A549 (cell line): ENCODE results near the gene TRAPPC2L. TPM values are rescaled to one million over a fixed set of nuclear protein-coding genes. Genes with fewer than 3 reads are reported as not detected.

Experiments used
- ATAC-seq, 2 experiments: fragments of 200-7000 bp in 1 of 2; fragments of >200 bp in 1 of 2; cut with Nextera tagmentation in 1 of 2; cut with Tn5 transposase in 1 of 2; 3 replicates each; pipeline versions ENCODE4 v1.8.0 to v1.9.1; 2018 to 2020; ENCODE audit warnings: mild to moderate bottlenecking in 1 of 2, moderate library complexity in 1 of 2
- CTCF ChIA-PET: fragments of 300-600 bp; sonication (Branson Sonifier 250); formaldehyde crosslinking; extraction: SDS; loops from one replicate; lab custom pipeline; 2021; ENCODE audit warnings: antibody characterized with exemption, inconsistent platforms; lab: Yijun Ruan, JAX
- POLR2A ChIA-PET: fragments of 350-600 bp; formaldehyde crosslinking; extraction: SDS; loops from one replicate; lab custom pipeline; 2021; ENCODE audit warnings: antibody characterized with exemption, inconsistent platforms; lab: Yijun Ruan, JAX
- DNase-seq, 2 experiments: peaks; one replicate each; pipeline versions ENCODE4 v3.0.0 to v3.0.0-alpha.2; 2011 to 2016; ENCODE audit warnings: low read depth in 1 of 2, low spot score in 1 of 2
- FAIRE-seq: peaks from 2 replicates; lab custom pipeline; 2011; peaks lifted over from hg19 to GRCh38; lab: Jason Lieb, UNC
- H3K27ac ChIP-seq, 2 experiments: fragments of >200 bp; sonication (Bioruptor Twin); formaldehyde crosslinking; 3 replicates each; pipeline ENCODE4 v1.5.1; 2016 to 2017
- H3K4me1 ChIP-seq: fragments of >200 bp; sonication (Bioruptor Twin); formaldehyde crosslinking; 3 replicates; pipeline ENCODE4 v1.6.1; 2016
- H3K4me2 ChIP-seq: fragments of >200 bp; sonication (Bioruptor Twin); formaldehyde crosslinking; 3 replicates; pipeline ENCODE4 v1.6.1; 2016
- H3K4me3 ChIP-seq: fragments of >200 bp; sonication (Bioruptor Twin); formaldehyde crosslinking; 3 replicates; pipeline ENCODE4 v1.5.1; 2016
- H3K9me3 ChIP-seq: fragments of >200 bp; sonication (Bioruptor Twin); formaldehyde crosslinking; 3 replicates; pipeline ENCODE4 v1.6.1; 2016
- ATOH8 ChIP-seq: fragments of 250-450 bp; sonication (Bioruptor Pico); IDR thresholded peaks from 2 replicates; pipeline ENCODE4 v1.5.0; 2020; ENCODE audit warnings: low read depth, mild to moderate bottlenecking, moderate library complexity
- BHLHE40 ChIP-seq: IDR thresholded peaks from 2 replicates; pipeline ENCODE4 v1.6.1; 2012; ENCODE audit warnings: low read depth, low read length, inconsistent platforms
- CBX8 ChIP-seq: fragments of 200-600 bp; sonication (generic); IDR thresholded peaks from 2 replicates; pipeline ENCODE4 v1.6.1; 2016
- CEBPB ChIP-seq, 2 experiments: fragments of >200 bp in 1 of 2; sonication (Bioruptor Twin) in 1 of 2; formaldehyde crosslinking in 1 of 2; IDR thresholded peaks; 2 replicates each; pipeline ENCODE4 v1.6.1; 2012 to 2016
- CTCF ChIP-seq: fragments of >200 bp; sonication (Bioruptor Twin); formaldehyde crosslinking; IDR thresholded peaks from 3 replicates; pipeline ENCODE4 v1.5.1; 2016
- EHMT2 ChIP-seq: fragments of 200-600 bp; sonication (generic); IDR thresholded peaks from 2 replicates; pipeline ENCODE4 v1.6.1; 2016; ENCODE audit warnings: antibody characterized with exemption, low read depth, mild to moderate bottlenecking, moderate library complexity
- ELK1 ChIP-seq: fragments of 150-350 bp; IDR thresholded peaks from 2 replicates; pipeline ENCODE4 v1.6.1; 2014; ENCODE audit warnings: low read depth, mild to moderate bottlenecking, low read length
- EP300 ChIP-seq, 2 experiments: fragments of >200 bp; sonication (Bioruptor Twin); formaldehyde crosslinking; IDR thresholded peaks; 2 replicates in 1 of 2; 3 replicates in 1 of 2; pipeline ENCODE4 v1.6.1; 2016 to 2017
- ESRRA ChIP-seq: fragments of 150-350 bp; IDR thresholded peaks from 2 replicates; pipeline ENCODE4 v1.6.1; 2014; ENCODE audit warnings: mild to moderate bottlenecking, low read length, borderline replicate concordance
- FOSL2 ChIP-seq, 2 experiments: fragments of 450-650 bp in 1 of 2; fragments of >200 bp in 1 of 2; sonication (Bioruptor Twin) in 1 of 2; formaldehyde crosslinking; IDR thresholded peaks; 2 replicates each; pipeline versions ENCODE4 v1.5.0 to v1.6.1; 2016 to 2020; ENCODE audit warnings: mild to moderate bottlenecking in 1 of 2, moderate library complexity in 1 of 2
- HDAC2 ChIP-seq: fragments of 200-600 bp; sonication (generic); IDR thresholded peaks from 2 replicates; pipeline ENCODE4 v1.6.1; 2016
- HEYL ChIP-seq: fragments of 250-450 bp; sonication (Bioruptor Pico); IDR thresholded peaks from 2 replicates; pipeline ENCODE4 v1.8.0; 2021; ENCODE audit warnings: mild to moderate bottlenecking, moderate library complexity
- HMGXB4 ChIP-seq: fragments of 250-450 bp; sonication (Bioruptor Pico); IDR thresholded peaks from 2 replicates; pipeline ENCODE4 v1.5.0; 2021; ENCODE audit warnings: mild to moderate bottlenecking, moderate library complexity, borderline replicate concordance
- HOXA7 ChIP-seq: fragments of 250-450 bp; sonication (Bioruptor Pico); IDR thresholded peaks from 2 replicates; pipeline ENCODE4 v1.5.0; 2020; ENCODE audit warnings: mild to moderate bottlenecking, moderate library complexity
- HOXB13 ChIP-seq: fragments of 250-450 bp; sonication (Bioruptor Pico); IDR thresholded peaks from 2 replicates; pipeline ENCODE4 v1.5.0; 2020; ENCODE audit warnings: low read depth, mild to moderate bottlenecking, moderate library complexity
- MAFK ChIP-seq: fragments of 450-650 bp; IDR thresholded peaks from 2 replicates; pipeline ENCODE4 v1.6.1; 2014; ENCODE audit not compliant: partially characterized antibody
- NFE2L2 ChIP-seq: fragments of 150-350 bp; conservative IDR thresholded peaks from 2 replicates; pipeline ENCODE4 v1.6.1; 2014; ENCODE audit warnings: low read length
- NR3C1 ChIP-seq: fragments of >200 bp; sonication (Bioruptor Twin); formaldehyde crosslinking; IDR thresholded peaks from 3 replicates; pipeline ENCODE4 v1.6.1; 2017
- PBX3 ChIP-seq: IDR thresholded peaks from 2 replicates; pipeline ENCODE4 v1.6.1; 2012
- POLR2A ChIP-seq: IDR thresholded peaks from 2 replicates; pipeline ENCODE4 v1.6.1; 2012; ENCODE audit warnings: mild to moderate bottlenecking, low read length
- POLR2AphosphoS2 ChIP-seq: conservative IDR thresholded peaks from 2 replicates; pipeline ENCODE4 v1.6.1; 2012; ENCODE audit warnings: low read length, improper control_type of control experiment, inconsistent platforms
- REST ChIP-seq: fragments of 200-600 bp; sonication (generic); IDR thresholded peaks from 2 replicates; pipeline ENCODE4 v1.6.1; 2016; ENCODE audit warnings: antibody characterized with exemption, mild to moderate bottlenecking, moderate library complexity
- RFX5 ChIP-seq: fragments of 450-650 bp; IDR thresholded peaks from 2 replicates; pipeline ENCODE4 v1.7.1; 2014; ENCODE audit warnings: antibody characterized with exemption, mild to moderate bottlenecking, moderate library complexity
- SMC3 ChIP-seq: fragments of >200 bp; sonication (Bioruptor Twin); formaldehyde crosslinking; IDR thresholded peaks from 3 replicates; pipeline ENCODE4 v1.6.1; 2018; ENCODE audit warnings: inconsistent platforms
- TP53 ChIP-seq: fragments of 250-450 bp; sonication (Bioruptor Pico); IDR thresholded peaks from 2 replicates; pipeline ENCODE4 v1.5.0; 2021; ENCODE audit warnings: mild to moderate bottlenecking, moderate library complexity
- ZC3H11A ChIP-seq: fragments of 450-650 bp; IDR thresholded peaks from 2 replicates; pipeline ENCODE4 v1.6.1; 2014; ENCODE audit warnings: antibody characterized with exemption, mild to moderate bottlenecking
- ZSCAN20 ChIP-seq: fragments of 250-450 bp; sonication (Bioruptor Pico); IDR thresholded peaks from 2 replicates; pipeline ENCODE4 v1.8.0; 2022; ENCODE audit warnings: mild to moderate bottlenecking, moderate library complexity
- WGBS: methylation state at CpG from one replicate; pipeline ENCODE4 v1.1.6; 2017; ENCODE audit errors: missing lambda C conversion rate; 5-methylcytosine and 5-hydroxymethylcytosine counted together
- polyA plus RNA-seq, 4 experiments: library from polyadenylated mRNA; depleted of rRNA in 3 of 4; stranded (reverse); fragments of >200 nt; fragmentation: RNase III in 1 of 4; extraction: RNeasy Plus Mini Kit Qiagen cat#74134 plus additional on column Dnase treatment in 1 of 4; gene quantifications; 2 replicates in 3 of 4; 3 replicates in 1 of 4; pipeline ENCODE4 v1.2.3, GENCODE V29; 2011 to 2017

TRAPPC2L gene
- polyA plus RNA-seq, 2 of the 4 experiments (the other 2 are of a cell fraction): 70.3 to 80.2 TPM

- H3K4me1 ChIP-seq: peaks cover 3% of the 10 kb centered on the region; the same call in 2 of the 3 replicates
- TF ChIP-seq MAFK: no peak
- TF ChIP-seq POLR2A: no peak
- TF ChIP-seq HOXB13 (CRISPR knock-in tag): no peak
- no peak for TF ChIP-seq HEYL (CRISPR knock-in tag)
- no peak for TF ChIP-seq TP53 (CRISPR knock-in tag)
- TF ChIP-seq BHLHE40: no peak
- no peak for TF ChIP-seq CEBPB (IDR thresholded peaks at IDR 0.05)
- no peak for TF ChIP-seq ELK1
- no peak for TF ChIP-seq HMGXB4 (CRISPR knock-in tag)
- TF ChIP-seq NFE2L2: no peak
- no peak for TF ChIP-seq RFX5
- TF ChIP-seq CTCF: no peak
- TF ChIP-seq PBX3: no peak
- TF ChIP-seq, all 56 proteins: peak for 0
- peak in 1 of 2 experiments; percentile 23; a peak in 3 of 6 replicates for ATAC-seq
- no peak for FAIRE-seq
- CTCF ChIA-PET: interaction anchor here (0.7 to 1.5 kb wide), 3 partner anchors 17 to 32 kb away, joined by 3 read pairs; no protein-coding TSS in a partner anchor
- POLR2A ChIA-PET: no interaction called here
- no peak overlapping the region for H3K27ac ChIP-seq
- H3K9me3 ChIP-seq: no peaks in the 10 kb centered on the region
- no peak for DNase-seq
- H3K4me2 ChIP-seq: no peak overlapping the region
- WGBS: 79% methylated on average over 13 of the region's 16 CpGs
- no peak overlapping the region for H3K4me3 ChIP-seq
Observed at GRCh38 chr16:88891083-88891482, 34.2 kb downstream of the TRAPPC2L start.

GRCh38 chr16:88892065-88892464 lies 35.1 kb downstream of the TRAPPC2L start:
- H3K27ac ChIP-seq: no peak overlapping the region
- CTCF ChIA-PET: interaction anchor here (0.7 to 1.2 kb wide), 2 partner anchors 15 to 33 kb away, joined by 3 to 4 read pairs; no protein-coding TSS in a partner anchor
- H3K9me3 ChIP-seq: no peaks in the 10 kb centered on the region
- DNase-seq (no peak), ATAC-seq (no peak)
- no peak for TF ChIP-seq HDAC2
- TF ChIP-seq ESRRA: no peak
- TF ChIP-seq HOXB13 (CRISPR knock-in tag): no peak
- no peak for TF ChIP-seq HOXA7 (CRISPR knock-in tag)
- no peak for TF ChIP-seq EHMT2
- TF ChIP-seq ATOH8: no peak
- TF ChIP-seq ZSCAN20 (CRISPR knock-in tag): no peak
- TF ChIP-seq EP300 (IDR thresholded peaks at IDR 0.05): no peak
- TF ChIP-seq POLR2AphosphoS2: no peak
- no peak for TF ChIP-seq CBX8
- no peak for TF ChIP-seq FOSL2 (IDR thresholded peaks at IDR 0.05)
- TF ChIP-seq FOSL2 (CRISPR knock-in tag; IDR thresholded peaks at IDR 0.05): no peak
- no peak for TF ChIP-seq NFE2L2
- TF ChIP-seq SMC3: no peak
- TF ChIP-seq NR3C1: no peak
- no peak for TF ChIP-seq ZC3H11A
- TF ChIP-seq REST: no peak
- TF ChIP-seq, all 56 proteins: peak for 0
- POLR2A ChIA-PET: no interaction called here
- WGBS: 85% methylated on average over 17 of the region's 20 CpGs
- no peak overlapping the region for H3K4me2 ChIP-seq
- peaks cover 3% of the 10 kb centered on the region; the same call in 2 of the 3 replicates for H3K4me1 ChIP-seq
- H3K4me3 ChIP-seq: no peak overlapping the region
- FAIRE-seq: no peak
